WTC11 (cell line): ENCODE measurements around the gene TCF12.

Experiments used
- CBFB ChIP-seq: sonication (generic); formaldehyde crosslinking; IDR thresholded peaks from 2 replicates; pipeline ENCODE4 v1.8.1; 2022; ENCODE audit warnings: mild to moderate bottlenecking, low read depth, missing genetic modification reagents
- CTCF ChIP-seq: fragments of 200-600 bp; IDR thresholded peaks from 2 replicates; pipeline ENCODE4 v1.8.0; 2022; ENCODE audit warnings: antibody characterized with exemption
- ETV6 ChIP-seq: sonication (generic); formaldehyde crosslinking; IDR thresholded peaks from 2 replicates; pipeline ENCODE4 v1.8.1; 2022; ENCODE audit warnings: mild to moderate bottlenecking, missing genetic modification reagents
- GABPB1 ChIP-seq: sonication (generic); formaldehyde crosslinking; IDR thresholded peaks from 2 replicates; pipeline ENCODE4 v1.8.1; 2023; ENCODE audit warnings: mild to moderate bottlenecking, missing genetic modification reagents
- IRF1 ChIP-seq: sonication (generic); formaldehyde crosslinking; IDR thresholded peaks from 2 replicates; pipeline ENCODE4 v1.8.0; 2023; ENCODE audit warnings: missing genetic modification reagents
- KAT7 ChIP-seq: sonication (generic); formaldehyde crosslinking; IDR thresholded peaks from 2 replicates; pipeline ENCODE4 v1.8.1; 2023; ENCODE audit warnings: missing genetic modification reagents, mild to moderate bottlenecking, borderline replicate concordance
- MYBL2 ChIP-seq: sonication (generic); formaldehyde crosslinking; IDR thresholded peaks from 2 replicates; pipeline ENCODE4 v1.8.1; 2023; ENCODE audit warnings: mild to moderate bottlenecking, moderate library complexity, missing genetic modification reagents
- STAT6 ChIP-seq: sonication (generic); formaldehyde crosslinking; conservative IDR thresholded peaks from 2 replicates; pipeline ENCODE4 v1.8.1; 2023; ENCODE audit warnings: mild to moderate bottlenecking, low read depth, missing genetic modification reagents, moderate library complexity
- ZNF512 ChIP-seq: sonication (generic); formaldehyde crosslinking; IDR thresholded peaks from 2 replicates; pipeline ENCODE4 v1.8.1; 2022; ENCODE audit warnings: missing genetic modification reagents, borderline replicate concordance
- ZNF671 ChIP-seq: fragments of 250-450 bp; sonication (Bioruptor Pico); IDR thresholded peaks from 2 replicates; pipeline ENCODE4 v1.8.0; 2021; ENCODE audit warnings: mild to moderate bottlenecking

GRCh38 chr15:57090496-57090859 lies 172.0 kb downstream of the TCF12 start:
- TF ChIP-seq ZNF671 (CRISPR knock-in tag) (no peak), ETV6 (no peak), IRF1 (CRISPR knock-in tag) (no peak), CTCF (no peak), KAT7 (no peak), CBFB (CRISPR knock-in tag) (no peak), MYBL2 (CRISPR knock-in tag) (no peak), STAT6 (CRISPR knock-in tag) (no peak), GABPB1 (CRISPR knock-in tag) (no peak), ZNF512 (CRISPR knock-in tag) (no peak)
